ENCODE results near the gene METTL26. TPM values are rescaled to one million over a fixed set of nuclear protein-coding genes. Genes with fewer than 3 reads are reported as not detected.

Gene METTL26
- total and polyA plus RNA-seq, 9 of the 15 experiments (the other 6 are each of a cell fraction or from before 2014, with no cell fraction given) = 7.3 to 262 (median 80.9) TPM

GRCh38 chr16:641326-642188, 5.5 kb upstream of the METTL26 start, which contains the start of gene MCRIP2 (continued):
- TF ChIP-seq PBX2 (CRISPR knock-in tag; IDR thresholded peaks at IDR 0.05; ENCODE audit: low read depth) (no peak), PBX2 (tag; conservative IDR thresholded peaks at IDR 0.05; ENCODE audit: low read depth) (no peak), ZMIZ1 (IDR thresholded peaks at IDR 0.05; ENCODE audit: low read depth in 2 of 2, low read length in 2 of 2) (0 out of 4 replicates have a peak, but pooled peaks of 1 of the 2 experiments have one; percentile 28), EZH2 (IDR thresholded peaks at IDR 0.05; ENCODE audit: borderline replicate concordance, low read depth, low read length) (no peak), NR1H2 (CRISPR knock-in tag; IDR thresholded peaks at IDR 0.05) (0 out of 2 replicates have a peak, but pooled peaks have one; percentile 54), EWSR1 (IDR thresholded peaks at IDR 0.05; ENCODE audit: borderline replicate concordance, low read depth, partially characterized antibody) (no peak), ZNF511 (CRISPR knock-in tag; IDR thresholded peaks at IDR 0.05) (peak; percentile 13; the same call in 1 of the 2 replicates), CBX1 (IDR thresholded peaks at IDR 0.05; ENCODE audit: low read depth) (peak; percentile 61; the same call in 1 of the 2 replicates), RB1 (IDR thresholded peaks at IDR 0.05; ENCODE audit: low read depth) (0 out of 2 replicates have a peak, but pooled peaks have one; percentile 49), HDAC1 (IDR thresholded peaks at IDR 0.05) (peak in 1 of 2 experiments; percentile 37; a peak in 1 of 4 replicates), TRIM28 (IDR thresholded peaks at IDR 0.05) (no peak), MTA3 (IDR thresholded peaks at IDR 0.05; ENCODE audit: borderline replicate concordance) (peak; percentile 62), POLR2B (IDR thresholded peaks at IDR 0.05; ENCODE audit: low read depth, partially characterized antibody) (peak; percentile 63), E2F6 (IDR thresholded peaks at IDR 0.05; ENCODE audit: borderline replicate concordance in 1 of 2, extremely low read depth in 1 of 2, insufficient read depth in 1 of 2, insufficient read length in 1 of 2, low read depth in 1 of 2, low read length in 1 of 2, poor library complexity in 1 of 2, severe bottlenecking in 1 of 2) (peak; percentile 59 to 82), MYC (IDR thresholded peaks at IDR 0.05; ENCODE audit: low read depth, low read length) (peak; percentile 85), MYC (CRISPR knock-in tag; IDR thresholded peaks at IDR 0.05; ENCODE audit: borderline replicate concordance, low read depth) (no peak)
